ENCODE measurements around the gene LRRC47. TPM values are rescaled to one million over a fixed set of nuclear protein-coding genes. Genes with fewer than 3 reads are reported as not detected.
A peak's percentile ranks its signal among the peaks of the same experiment; 100 is the strongest.

LRRC47 gene
- polyA plus RNA-seq, 6 donors from 2014 or later, result 13.6 to 30.8 (median 26.9) TPM

DNA sequence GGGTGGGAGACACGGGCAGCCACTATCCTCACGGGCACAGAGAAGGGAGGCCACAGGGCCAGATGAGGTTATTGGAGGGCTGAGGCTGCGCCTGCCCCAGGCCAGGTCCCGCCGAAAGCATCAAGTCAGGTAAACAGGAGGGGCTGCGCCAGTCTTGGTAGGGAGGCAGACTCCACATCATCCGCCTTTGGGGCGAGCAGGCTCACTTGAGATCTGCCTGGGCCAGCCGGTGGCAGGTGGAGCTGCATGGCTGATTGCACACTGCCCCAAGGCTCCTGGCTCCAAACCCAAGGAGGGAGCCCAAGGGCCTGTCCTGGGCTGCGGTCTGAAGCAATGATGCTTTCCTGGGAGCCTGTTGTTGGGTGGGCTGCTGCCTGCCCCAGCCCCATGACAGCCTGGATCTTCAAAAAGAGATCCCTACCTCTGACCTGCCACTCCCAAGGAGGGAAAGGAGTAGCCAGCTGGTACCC is 19.2 kb downstream of the LRRC47 start:
- peak overlapping the region in 1 of 6 donors; percentile 68 for H3K27ac Mint-ChIP-seq
- H3K4me1 Mint-ChIP-seq, result peaks cover 8 to 28% (median 13%) of the 10 kb centered on the region in 3 donors
- H3K4me3 Mint-ChIP-seq, result no peak overlapping the region
- H3K36me3 Mint-ChIP-seq, result peaks cover 9 to 10% of the 10 kb centered on the region in 2 donors
- no peaks in the 10 kb centered on the region for H3K9me3 Mint-ChIP-seq
- no peak for DNase-seq
- no peaks in the 10 kb centered on the region for H3K27me3 Mint-ChIP-seq
- no peak for ATAC-seq (ENCODE audit: low read depth in 2 of 2)

DNA sequence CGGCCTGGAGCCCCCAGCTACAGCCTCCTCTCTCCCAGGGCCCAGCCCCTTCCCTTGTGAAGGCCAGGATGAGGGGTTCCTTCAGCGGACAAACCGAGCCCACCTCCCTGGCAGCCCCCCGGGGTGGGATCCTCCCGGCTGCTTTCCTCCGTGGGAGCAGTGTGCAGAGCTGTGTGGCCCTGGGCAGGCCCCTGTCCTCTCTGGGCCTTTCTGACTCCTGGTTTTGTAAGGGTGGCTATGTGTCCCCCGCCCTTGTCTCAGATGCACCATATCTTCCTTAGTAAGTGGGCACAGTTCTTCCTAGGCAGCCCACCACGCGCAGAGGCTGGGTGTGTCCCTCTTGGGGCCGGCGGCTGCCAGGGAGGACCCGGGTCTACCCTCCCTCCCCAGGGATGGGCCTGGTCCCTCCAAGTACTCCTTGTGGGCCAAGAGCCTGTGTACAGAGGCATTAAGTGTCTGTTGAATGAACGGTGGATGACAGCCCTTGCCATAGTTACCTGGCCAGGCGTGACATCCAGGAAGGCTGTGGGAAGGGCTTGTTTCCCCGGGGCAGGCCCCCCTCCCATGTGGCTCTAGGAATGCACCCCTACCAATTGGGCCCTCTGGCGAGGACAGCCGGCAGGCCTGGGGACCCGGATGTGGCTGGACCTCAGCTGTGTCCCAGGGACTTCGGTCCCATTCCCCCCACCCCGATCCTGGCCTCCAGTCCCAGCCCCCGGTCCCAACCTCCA is 19.9 kb downstream of the LRRC47 start:
- peaks cover 9 to 10% of the 10 kb centered on the region in 2 donors for H3K36me3 Mint-ChIP-seq
- H3K4me1 Mint-ChIP-seq, result peaks cover 13 to 33% (median 18%) of the 10 kb centered on the region in 3 donors
- no peak overlapping the region for H3K27ac Mint-ChIP-seq
- no peak for ATAC-seq (ENCODE audit: low read depth in 2 of 2)
- DNase-seq, result no peak
- H3K4me3 Mint-ChIP-seq, result peak overlapping the region in 1 of 8 donors; percentile 54
- H3K27me3 Mint-ChIP-seq, result no peaks in the 10 kb centered on the region
- no peaks in the 10 kb centered on the region for H3K9me3 Mint-ChIP-seq

DNA sequence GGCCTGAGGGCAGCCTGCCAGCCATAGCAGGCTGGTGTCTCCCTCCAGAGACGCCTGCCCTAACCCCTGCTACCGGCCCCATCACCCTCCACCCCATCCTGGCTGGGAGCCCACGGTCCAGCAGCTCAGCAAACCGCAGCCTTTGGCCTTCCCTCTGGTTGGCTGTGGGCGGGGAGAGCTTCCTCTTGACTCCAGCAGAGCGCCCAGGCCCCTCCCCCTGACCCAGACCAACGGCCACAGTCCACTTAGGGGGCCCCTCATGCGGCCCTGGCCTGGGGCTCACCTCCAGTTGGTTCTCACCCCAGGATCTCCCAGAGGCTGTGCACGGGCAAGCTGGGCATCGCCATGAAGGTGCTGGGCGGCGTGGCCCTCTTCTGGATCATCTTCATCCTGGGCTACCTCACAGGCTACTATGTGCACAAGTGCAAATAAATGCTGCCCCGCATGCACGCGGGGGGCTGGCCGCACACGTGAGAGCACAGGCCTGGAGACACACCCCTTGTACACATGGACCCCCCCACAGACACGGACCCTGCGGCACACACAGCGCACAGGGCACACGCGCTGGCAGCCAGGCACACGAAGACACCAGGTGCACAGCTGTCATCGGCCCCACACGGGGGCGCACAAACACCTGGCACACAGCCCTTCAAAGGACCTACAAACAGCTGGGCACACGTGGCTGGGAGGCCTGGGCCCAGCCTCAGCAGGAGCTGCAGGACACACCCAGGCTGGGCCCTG is 20.6 kb downstream of the LRRC47 start:
- H3K4me1 Mint-ChIP-seq, result peaks cover 15 to 34% (median 24%) of the 10 kb centered on the region in 3 donors
- H3K4me3 Mint-ChIP-seq, result peak overlapping the region in 2 of 8 donors; percentile 39 to 66
- DNase-seq (peak; percentile 26), ATAC-seq (ENCODE audit: low read depth in 2 of 2) (peak; percentile 13 to 20)
- H3K27me3 Mint-ChIP-seq, result no peaks in the 10 kb centered on the region
- peak overlapping the region in 1 of 6 donors; percentile 41 for H3K27ac Mint-ChIP-seq
- no peaks in the 10 kb centered on the region for H3K9me3 Mint-ChIP-seq
- H3K36me3 Mint-ChIP-seq, result peaks cover 9 to 10% of the 10 kb centered on the region in 2 donors

DNA sequence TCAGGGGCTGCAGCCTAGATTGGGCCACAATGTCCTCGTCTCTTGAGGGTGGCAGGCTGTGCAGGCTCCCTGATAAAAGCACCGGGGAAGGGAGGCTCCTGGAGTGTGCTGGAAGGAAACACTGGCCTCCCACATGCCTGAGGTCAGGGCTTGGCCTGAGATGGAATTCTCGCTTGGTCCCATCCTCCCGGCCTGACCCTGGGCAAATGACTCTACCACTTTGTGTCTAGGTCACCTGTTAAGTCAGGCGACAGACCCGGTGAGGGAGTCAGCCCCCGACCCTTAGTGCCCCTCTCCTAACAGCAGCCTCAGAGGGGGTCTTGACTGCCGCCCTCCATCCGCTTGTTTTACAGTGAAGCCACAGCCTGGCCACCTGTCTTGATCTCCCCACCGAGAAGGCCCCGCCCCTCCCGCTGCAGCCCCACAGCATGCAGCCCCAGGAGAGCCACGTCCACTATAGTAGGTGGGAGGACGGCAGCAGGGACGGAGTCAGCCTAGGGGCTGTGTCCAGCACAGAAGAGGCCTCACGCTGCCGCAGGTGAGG is 21.3 kb downstream of the LRRC47 start:
- Mint-ChIP-seq H3K4me3 (peak overlapping the region in 4 of 8 donors; percentile 31 to 66 (median 34)), H3K27ac (peak overlapping the region in 3 of 6 donors; percentile 20 to 33 (median 30)), H3K9me3 (no peaks in the 10 kb centered on the region), H3K36me3 (peaks cover 3 to 4% of the 10 kb centered on the region in 2 donors), H3K4me1 (peaks cover 17 to 34% (median 28%) of the 10 kb centered on the region in 3 donors), H3K27me3 (no peaks in the 10 kb centered on the region)
- no peak for DNase-seq
- ATAC-seq (ENCODE audit: low read depth in 2 of 2), result no peak

DNA sequence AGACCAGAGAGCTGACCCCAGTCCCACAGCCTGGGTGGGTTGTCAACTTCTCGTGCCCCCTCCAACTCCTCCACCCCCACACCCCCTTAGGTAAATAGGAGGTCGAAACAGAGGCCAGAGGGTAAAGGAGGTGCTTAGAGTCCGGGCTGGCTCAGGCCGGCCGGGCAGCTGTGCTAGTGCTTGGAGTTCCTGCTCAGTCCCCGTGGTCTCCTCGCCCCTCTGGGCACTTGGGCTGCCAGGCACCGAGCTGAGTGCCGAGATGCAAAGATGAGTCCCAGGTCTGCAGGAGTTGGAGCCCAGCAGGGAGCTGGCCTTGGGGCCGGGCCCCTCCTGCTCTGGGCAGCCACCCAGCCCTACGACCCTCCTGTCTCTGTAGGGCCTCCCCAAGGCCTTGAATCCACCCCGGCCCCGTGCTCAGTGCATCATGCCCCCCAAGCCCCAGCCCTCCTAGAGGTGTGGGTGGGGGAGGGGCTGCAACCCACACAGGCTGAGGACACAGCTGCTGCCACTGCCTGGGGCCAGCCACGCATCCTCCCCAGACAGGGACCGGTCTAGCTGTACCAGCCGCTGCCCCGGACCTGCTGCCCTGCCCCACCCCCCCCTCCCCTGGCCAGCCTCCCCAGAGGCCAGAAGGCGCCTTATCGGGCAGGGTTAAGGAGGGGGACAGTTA is 21.9 kb downstream of the LRRC47 start:
- DNase-seq (no peak), ATAC-seq (ENCODE audit: low read depth in 2 of 2) (no peak)
- H3K27me3 Mint-ChIP-seq, result no peaks in the 10 kb centered on the region
- H3K9me3 Mint-ChIP-seq, result no peaks in the 10 kb centered on the region
- H3K4me3 Mint-ChIP-seq, result peak overlapping the region in 1 of 8 donors; percentile 22
- peaks cover 17 to 34% (median 28%) of the 10 kb centered on the region in 3 donors for H3K4me1 Mint-ChIP-seq
- H3K36me3 Mint-ChIP-seq, result no peaks in the 10 kb centered on the region
- H3K27ac Mint-ChIP-seq, result no peak overlapping the region

DNA sequence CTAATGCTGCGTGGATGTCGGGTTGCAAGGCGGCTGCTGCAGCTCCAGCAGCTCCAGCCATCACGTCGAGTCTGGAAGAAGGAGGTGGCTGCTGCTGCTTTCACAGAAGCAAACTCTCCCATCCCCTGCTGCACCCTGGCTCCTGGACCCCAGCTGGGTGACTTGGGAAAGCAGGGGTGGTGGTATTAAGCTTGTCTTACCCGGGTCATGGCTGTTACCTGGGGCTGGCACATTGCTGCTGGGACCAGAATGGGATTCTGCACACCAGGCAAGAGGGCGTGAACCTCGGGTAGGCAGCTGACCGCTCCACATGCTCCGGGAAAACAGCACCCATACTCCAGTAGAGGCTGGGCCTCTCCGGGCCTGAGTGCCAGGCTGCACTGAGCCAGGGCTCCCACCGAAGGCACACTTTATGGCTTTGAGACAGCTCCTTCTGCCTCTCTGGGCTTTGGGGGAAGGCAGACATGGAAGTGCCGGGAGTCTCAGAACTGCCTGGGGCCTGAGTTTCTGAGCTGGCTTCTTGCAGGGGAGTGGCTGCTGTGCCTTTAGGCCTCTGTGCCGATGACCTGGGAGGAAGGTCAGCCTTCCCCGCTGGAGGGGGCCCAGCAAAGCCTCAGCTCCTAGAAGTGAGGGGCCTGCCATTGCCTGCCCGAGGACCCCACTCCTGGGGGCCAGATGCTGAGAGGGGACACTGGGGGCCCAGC is 22.6 kb downstream of the LRRC47 start:
- H3K4me1 Mint-ChIP-seq, result peaks cover 17 to 34% (median 28%) of the 10 kb centered on the region in 3 donors
- no peak overlapping the region for H3K27ac Mint-ChIP-seq
- H3K27me3 Mint-ChIP-seq, result no peaks in the 10 kb centered on the region
- DNase-seq, result no peak
- H3K4me3 Mint-ChIP-seq, result peak overlapping the region in 7 of 8 donors; percentile 8 to 85 (median 75)
- no peaks in the 10 kb centered on the region for H3K9me3 Mint-ChIP-seq
- ATAC-seq (ENCODE audit: low read depth in 2 of 2), result no peak
- no peaks in the 10 kb centered on the region for H3K36me3 Mint-ChIP-seq

DNA sequence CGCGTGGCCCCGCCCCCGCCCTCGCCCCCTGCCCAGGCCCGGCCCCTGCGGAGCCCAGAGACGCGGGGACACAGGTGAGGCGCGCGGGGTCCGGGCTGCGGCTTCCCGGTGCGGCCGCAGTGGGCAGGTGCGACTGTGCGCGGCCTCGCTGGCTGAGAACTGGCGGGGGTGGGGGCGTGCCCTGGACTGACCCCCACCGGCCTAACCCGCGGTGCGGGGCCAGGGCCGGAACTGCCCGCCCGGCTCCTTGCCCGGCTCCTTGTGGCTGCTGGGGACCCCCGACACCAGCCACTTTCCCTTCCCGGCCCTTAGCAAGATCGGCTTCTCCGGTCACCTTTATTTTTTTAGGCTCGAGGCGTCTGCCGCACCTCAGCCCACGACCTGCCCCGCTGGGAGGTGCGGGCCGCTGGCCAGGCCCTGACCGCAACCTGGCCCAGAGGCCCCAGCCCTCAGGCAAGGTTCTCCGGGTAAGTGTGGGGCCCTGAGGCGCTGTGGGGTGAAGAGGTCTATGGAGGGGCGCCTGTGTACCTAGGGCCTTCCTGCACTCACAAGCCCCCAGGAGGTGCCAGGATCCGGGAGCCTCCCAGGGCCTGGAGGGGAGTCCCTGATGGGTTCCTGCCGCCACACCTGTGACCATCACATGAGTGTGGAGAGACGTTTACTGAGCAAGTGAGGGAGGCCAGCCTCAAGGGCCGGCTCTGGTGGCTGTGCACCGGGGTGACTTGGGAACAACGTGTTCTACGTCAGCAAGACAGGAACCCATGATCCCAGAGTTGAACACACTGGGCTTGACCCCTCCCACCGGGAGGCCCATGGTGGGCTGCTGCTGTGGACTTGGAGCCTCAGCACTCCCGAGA is 23.4 kb downstream of the LRRC47 start, which contains the start of gene SMIM1:
Gene SMIM1, plus strand, starts transcription at position 35 of the 857 bp plus-strand sequence. CDS start 2,625 bp downstream, outside the sequence.
- no peaks in the 10 kb centered on the region for H3K36me3 Mint-ChIP-seq
- ATAC-seq (ENCODE audit: low read depth in 2 of 2) (no peak), DNase-seq (no peak)
- no peaks in the 10 kb centered on the region for H3K9me3 Mint-ChIP-seq
- H3K4me3 Mint-ChIP-seq, result peak within 1 kb of the TSS; percentile 74 to 89 (median 80)
- H3K4me1 Mint-ChIP-seq, result peaks cover 17 to 34% (median 28%) of the 10 kb centered on the region in 3 donors
- H3K27ac Mint-ChIP-seq, result peak within 1 kb of the TSS in 3 of 6 donors; percentile 26 to 71 (median 37)
- peaks cover 0 to under 1% (median 0%) of the 10 kb centered on the region in 3 donors for H3K27me3 Mint-ChIP-seq

DNA sequence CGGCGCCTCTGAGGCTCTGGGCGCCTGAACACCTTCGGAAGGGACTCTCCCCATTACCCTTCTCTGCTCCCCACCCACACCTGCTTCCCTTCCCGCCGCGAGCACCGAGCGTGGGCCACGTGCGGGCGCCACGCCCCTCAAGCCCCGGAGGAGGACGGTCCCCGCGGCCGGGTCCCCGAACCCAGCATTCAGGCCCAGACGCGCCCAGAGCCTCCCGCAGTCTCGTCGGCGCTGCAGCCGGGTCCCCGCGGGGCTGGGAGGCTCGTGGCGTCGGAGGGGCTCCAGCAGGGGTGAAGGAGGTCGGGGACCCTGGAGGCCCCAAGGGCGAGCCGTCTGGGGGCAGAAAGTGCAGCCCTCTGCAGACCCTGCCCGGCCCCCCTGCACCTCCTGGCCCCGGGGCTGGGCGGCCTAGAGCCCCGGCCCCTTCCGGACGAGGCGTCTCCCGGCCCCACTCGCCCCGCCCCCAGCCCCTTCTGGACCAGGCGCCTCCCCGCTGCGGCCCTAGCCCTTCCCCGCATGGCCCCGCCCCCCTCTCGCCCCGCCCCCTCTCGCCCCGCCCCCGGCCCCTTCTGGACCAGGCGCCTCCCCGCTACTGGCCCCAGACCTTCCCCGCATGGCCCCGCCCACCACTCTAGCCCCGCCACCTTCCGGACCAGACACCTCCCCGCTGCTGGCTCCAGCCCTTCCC is 24.1 kb downstream of the LRRC47 start:
- H3K9me3 Mint-ChIP-seq, result no peaks in the 10 kb centered on the region
- peak overlapping the region in 3 of 6 donors; percentile 26 to 71 (median 37) for H3K27ac Mint-ChIP-seq
- no peaks in the 10 kb centered on the region for H3K36me3 Mint-ChIP-seq
- ATAC-seq (ENCODE audit: low read depth in 2 of 2) (peak; percentile 77 to 79), DNase-seq (peak; percentile 90)
- H3K4me1 Mint-ChIP-seq, result peaks cover 17 to 34% (median 28%) of the 10 kb centered on the region in 3 donors
- H3K4me3 Mint-ChIP-seq, result peak overlapping the region; percentile 74 to 89 (median 78)
- H3K27me3 Mint-ChIP-seq, result peaks cover 0 to 8% (median 6%) of the 10 kb centered on the region in 3 donors

DNA sequence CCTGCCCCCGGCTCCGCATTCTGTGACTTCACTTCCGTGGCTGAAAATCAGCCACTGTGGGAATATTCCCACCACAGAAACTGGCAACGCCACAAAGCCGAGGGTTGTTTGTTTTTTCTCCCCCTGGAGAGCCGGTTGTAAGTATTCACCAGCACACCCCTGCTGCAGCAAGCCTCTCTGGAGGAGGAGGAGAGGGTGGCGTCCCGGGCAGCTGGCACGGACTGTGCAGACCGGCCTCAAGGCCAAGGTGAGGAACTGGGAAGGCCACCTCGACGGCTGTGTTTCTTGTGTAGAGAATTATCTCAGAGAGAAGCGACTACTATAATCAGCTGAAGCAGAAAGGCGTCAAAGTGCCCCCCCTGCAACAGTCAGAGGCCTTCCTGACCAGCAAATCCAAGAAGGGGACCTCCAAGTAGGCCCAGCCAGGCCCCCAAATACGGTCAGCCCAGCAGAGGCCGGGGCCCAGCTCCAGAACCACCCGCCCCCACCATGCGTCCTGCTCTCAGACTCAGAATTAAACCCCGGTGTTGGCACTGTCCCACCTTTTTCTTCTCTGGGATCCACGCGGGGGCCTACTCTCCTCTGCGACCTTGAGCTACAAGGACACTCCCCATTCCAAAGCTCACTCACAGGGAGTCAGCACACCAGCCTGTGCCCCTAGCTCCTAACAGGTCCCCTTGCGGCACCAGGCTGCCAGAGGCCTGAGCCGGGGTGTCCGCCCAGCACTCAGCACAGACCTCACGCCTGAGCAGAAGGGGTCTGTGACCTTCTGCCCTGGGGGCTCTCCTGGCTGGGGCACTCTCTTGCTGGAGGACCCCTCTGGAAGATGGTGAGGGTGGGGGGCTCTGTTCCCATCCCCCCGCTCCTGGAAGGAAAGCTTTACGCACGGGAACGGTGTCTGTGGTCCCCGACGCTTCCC is 24.9 kb downstream of the LRRC47 start:
- Mint-ChIP-seq H3K4me1 (peaks cover 17 to 28% (median 27%) of the 10 kb centered on the region in 3 donors), H3K9me3 (no peaks in the 10 kb centered on the region), H3K36me3 (no peaks in the 10 kb centered on the region), H3K27ac (peak overlapping the region in 4 of 6 donors; percentile 26 to 71 (median 42)), H3K4me3 (peak overlapping the region; percentile 70 to 89 (median 78)), H3K27me3 (peaks cover under 1 to 13% (median 10%) of the 10 kb centered on the region in 3 donors)
- DNase-seq, result no peak
- ATAC-seq (ENCODE audit: low read depth in 2 of 2), result no peak

DNA sequence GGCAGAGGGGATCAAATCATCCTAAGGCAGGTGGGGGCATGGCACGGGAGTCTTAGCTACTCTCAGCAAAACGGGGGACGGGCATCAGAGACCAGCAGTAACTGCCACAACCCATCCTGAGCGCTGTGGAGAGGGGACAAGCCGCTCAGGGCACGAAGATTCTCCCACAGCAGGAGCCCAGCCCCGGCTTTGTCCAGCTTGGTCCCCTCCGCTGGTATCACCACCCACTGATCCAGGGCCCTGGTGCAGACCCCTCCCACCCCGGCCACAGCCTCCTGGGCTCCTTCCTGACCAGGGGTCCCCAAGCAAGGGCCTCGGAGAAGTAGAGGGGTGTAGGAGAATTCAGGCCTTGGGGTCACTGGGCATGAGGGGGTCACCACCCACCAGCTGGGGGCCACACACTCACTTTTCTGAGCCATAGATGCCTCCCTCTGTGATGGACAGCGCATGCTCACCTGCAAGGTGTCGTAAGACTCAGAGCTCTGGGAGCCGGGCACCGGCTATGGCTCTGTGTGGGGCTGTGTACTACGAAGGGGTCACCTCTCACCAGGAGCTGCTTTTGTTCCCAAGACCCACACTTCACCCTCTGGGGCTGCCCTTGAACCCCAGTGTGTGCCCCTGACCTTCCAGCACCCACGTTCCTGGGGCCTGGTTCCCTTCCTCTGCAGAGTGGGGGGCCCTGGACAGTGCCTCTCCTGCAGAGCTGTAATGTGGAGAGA is 26.1 kb downstream of the LRRC47 start:
- Mint-ChIP-seq H3K4me1 (peaks cover 12 to 22% (median 15%) of the 10 kb centered on the region in 3 donors), H3K27ac (no peak overlapping the region), H3K9me3 (no peaks in the 10 kb centered on the region), H3K4me3 (peak overlapping the region in 7 of 8 donors; percentile 20 to 85 (median 70)), H3K27me3 (peaks cover 6 to 19% (median 15%) of the 10 kb centered on the region in 3 donors), H3K36me3 (no peaks in the 10 kb centered on the region)
- ATAC-seq (ENCODE audit: low read depth in 2 of 2) (no peak), DNase-seq (no peak)

Data from naive B cell (primary cell).